HG02759 (cell line): Measurements from ENCODE around the gene FAS.

Experiments used
- ATAC-seq: cut with Tn5 transposase; IDR thresholded peaks from one replicate; pipeline ENCODE4 v1.9.1; 2021; ENCODE audit warnings: mild to moderate bottlenecking, moderate library complexity; ENCODE audit not compliant: unreplicated experiment

Gene FAS

DNA sequence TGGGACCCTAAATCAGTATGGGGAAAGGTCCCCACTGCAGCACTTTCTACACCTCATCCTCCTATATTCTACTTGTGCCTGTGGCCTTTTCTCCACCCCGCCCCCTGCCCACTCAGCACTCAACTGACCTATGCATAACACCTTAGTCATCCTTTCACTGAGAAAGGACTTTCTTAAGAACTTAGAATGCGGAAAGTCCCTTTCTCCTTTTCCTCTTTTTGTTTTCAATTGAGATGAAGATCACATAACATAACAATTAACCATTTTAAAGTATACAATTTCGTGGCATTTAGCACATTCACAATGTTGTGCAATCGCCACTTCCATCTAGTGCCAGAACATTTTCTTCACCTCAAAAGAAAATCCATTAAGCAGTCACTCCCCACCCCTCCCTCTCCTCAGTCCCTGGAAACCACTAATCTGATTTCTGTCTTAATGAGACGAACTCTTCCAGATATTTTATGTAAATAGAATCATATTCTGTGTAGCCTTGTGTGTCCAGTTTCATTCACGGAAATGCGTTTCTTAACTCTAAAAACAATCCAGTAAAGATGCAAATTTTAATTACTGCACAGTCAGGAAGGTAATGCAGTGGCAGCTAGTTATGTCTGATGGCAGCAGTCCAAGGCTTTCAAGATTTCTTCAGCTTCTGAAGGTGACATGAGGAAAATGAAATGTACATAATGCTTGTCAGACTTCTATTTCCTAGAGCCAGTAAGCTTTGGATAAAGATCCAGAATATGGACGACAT is 41.7 kb downstream of the FAS start:
- peak; percentile 79 for ATAC-seq

DNA sequence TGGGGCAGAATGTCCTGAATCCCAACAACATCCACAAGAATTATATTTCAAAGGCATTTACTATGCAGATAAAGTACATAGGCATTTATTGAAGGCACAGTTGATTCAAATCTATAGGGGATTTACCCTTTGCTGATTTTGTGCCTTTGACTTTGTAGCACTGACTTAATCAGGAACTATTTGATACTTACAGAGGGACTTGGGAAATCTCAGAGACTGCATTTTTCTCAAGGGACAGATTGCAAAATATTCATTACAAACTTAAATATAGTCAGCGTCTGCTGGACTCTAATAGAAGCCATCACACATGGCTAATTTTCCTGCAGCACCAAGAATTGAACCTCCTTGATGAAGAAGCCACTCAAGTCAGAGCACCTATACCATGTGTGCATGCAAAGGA is 44.9 kb downstream of the FAS start:
- ATAC-seq, result no peak

DNA sequence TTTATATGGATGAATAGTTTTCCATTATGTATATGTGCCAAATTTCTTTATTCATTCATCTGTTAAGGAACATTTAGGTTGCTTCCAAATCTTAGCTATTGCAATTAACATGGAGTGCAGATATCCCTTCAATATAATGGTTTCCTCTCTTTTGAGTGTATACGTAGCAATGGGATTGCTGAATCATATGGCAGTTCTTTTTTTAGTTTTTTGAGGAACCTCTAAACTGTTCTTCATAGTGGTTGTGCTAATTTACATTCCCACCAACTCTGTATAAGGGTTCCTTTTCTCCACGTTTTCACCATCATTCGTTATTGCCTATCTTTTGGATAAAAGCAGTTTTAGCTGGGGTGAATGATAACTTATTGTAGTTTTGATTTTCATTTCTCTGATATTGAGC is 46.5 kb downstream of the FAS start:
- ATAC-seq, result no peak

DNA sequence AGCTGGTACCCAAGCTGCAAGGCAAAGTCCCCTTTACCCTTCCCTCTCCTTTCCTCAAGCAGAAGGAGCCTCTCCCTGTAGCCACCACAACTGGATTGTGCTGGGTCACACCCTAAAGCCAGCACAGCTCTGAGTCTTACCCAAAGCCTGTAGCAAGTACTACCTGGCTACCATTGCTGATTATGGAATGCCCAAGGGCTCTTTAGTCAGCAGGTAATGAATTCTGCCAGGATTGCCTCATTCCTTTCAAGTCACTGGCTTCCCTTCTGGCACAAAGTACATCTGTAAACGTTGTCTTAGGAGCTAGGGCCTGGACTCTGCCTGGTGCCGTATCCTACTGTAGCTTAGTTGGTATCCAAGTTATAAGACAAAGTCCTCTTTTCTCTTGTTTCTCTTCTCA is 52.0 kb downstream of the FAS start:
- ATAC-seq, result no peak

DNA sequence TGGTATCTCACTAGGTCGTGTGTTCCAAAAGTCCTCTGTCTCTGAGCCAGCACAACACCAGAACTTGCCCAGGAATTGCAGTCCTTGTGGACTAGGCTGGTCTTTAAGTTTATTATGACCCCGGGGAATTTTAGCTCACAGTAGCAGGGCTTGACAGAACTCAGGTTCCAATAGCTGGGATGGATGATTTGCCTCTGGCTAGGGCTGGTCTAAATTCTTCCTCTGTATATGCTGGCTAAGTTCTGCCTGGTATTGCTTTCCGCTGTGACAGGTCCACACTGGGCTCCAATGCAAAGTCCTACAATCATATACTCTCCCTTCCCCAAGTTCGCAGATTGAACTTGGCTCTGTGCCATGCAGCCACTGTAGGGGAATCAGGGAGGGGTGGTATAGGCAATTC is 52.5 kb downstream of the FAS start:
- ATAC-seq, result no peak

DNA sequence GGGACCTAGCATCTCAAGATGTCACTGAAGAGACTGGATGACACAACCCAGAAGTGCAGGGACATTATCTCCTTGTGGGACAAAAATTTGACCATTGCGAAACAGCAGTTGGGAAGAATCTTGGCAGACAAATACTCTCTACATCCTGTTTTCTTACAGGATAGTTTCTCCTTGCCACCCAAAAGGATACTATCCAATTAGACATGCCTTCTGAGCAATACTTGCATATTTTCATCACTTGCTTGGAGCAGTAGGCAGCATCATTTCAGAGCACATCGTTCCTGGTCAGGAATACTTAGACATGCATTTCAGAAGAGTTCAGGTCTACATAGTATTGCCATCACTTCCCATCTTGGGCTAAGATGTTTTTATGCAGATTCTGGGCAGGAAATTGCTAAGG is 56.8 kb downstream of the FAS start:
- no peak for ATAC-seq

DNA sequence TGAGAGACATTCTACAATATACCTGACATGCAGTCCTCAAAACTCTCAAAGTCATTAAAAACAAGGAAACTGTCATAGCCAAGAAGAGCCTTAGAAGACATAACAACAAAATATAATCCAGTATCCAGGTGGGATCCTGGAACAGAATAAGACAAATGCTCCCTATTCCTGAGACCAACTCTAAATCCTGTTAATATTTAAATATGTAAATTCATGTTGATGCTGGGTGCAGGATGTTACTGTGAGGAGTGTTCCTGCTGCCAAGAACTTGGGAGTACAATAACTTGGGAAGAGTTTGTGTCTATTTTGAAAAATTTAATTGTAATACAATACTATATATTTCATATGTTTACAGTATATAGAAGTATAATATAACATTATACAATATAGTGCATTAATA is 61.0 kb downstream of the FAS start:
- no peak for ATAC-seq

DNA sequence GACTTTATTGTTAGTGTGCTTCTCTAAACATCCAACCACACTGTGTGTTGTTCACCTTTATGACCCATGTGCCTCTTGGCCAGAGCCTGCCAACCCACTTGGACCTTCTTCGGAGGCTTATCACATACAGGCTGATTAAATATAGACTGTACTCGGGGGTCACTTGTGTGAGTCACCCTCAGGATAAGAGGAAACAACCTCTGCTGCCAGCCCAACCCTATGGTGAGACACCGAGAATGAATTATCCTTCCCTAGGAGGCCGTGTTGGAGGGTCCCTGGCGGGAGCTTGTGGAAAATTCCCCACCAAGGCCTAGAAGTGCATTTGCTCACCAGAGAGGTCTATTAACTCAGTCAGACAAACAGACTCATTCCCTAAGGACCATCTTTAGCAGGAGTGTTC is 63.0 kb downstream of the FAS start:
- no peak for ATAC-seq

DNA sequence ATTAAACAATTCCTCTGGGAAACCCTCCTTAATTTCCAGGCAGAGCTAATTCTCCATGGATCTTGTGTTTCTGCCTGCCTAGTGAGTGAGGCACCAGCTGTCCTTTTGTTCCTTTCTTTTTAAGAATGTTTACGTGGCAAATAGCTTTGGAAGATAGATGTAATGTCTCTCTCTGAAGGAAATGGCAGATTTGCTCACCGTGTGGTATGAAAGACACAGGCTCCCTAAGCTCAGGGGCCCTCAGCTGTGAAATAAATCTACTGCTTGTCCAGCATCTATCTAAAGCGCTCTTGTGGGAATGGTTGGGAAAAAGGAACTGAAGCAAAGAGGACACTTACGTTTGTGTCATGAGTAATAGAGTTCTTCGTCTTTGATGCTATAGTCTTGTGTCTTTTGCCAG is 64.6 kb downstream of the FAS start:
- no peak for ATAC-seq

DNA sequence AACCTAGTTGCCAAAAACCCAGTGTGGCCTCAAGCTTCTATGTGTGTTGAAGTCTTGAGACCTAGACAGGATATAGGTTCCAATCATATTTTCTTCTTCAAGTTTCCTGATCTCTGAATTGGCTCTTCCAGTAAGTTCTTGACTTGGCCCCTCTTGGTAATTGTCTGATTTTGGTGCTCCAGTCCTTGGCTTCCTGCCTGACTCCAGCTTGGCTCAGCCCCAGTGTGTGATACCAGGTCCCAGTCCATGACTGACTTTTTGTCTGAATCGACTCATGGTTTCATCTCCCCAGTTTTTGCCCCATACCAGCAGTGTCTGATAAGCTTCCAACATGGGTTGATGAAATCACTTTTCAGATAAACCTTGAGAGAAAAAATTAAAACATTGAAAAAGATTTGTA is 72.3 kb downstream of the FAS start:
- ATAC-seq, result no peak

DNA sequence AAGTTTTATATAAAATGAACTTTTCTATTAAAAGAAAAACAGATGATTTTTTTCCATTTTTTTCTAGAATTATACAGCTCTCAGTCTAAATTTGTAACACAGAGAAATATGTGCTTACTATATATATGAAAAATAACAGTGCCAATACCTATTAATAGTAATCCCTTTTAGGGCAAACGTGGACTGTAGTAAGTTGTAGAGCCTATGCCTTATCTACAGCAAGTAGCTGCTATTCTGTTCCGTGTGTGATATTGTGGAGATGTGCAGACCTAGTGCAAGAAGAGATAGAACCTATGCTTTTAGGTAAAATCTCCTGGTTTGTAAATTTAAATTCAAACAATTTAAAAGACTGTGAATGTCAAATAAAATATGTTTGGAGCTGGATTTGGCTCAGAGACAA is 72.9 kb downstream of the FAS start:
- ATAC-seq, result no peak

DNA sequence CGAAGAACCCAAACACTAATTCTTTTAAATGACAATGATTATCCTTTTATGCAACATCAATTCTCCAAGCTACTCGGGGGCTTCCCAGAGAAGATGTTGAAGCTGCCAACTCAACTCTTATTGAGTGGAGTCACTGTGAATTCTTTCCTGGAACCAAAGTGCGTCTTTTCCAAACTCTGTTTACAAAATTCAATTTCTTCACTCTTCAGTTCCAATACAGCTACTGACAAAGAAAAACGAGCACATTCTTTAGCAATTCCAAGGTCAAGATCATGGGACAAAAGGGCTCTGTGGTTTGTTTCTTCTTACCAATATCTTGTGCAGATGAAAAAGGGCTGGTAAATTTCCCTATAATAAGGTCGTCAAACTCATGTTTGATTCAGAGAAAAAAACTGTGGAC is 74.2 kb downstream of the FAS start:
- no peak for ATAC-seq
